Dendritic cell treated with granulocyte-macrophage colony-stimulating factor and Interleukin-4, amounts not matched to agents 40 ng/mL and 50 ng/mL, for 4 days (primary cell): ENCODE results near the gene PAN2.
A peak's percentile ranks its signal among the peaks of the same experiment; 100 is the strongest.
"Not testable (repeated sequence)": the region's sequence is repeated elsewhere in the genome, so short reads cannot be mapped to it uniquely, and the experiment has no call there.

Experiments
- H3K27ac Mint-ChIP-seq: one replicate; pipeline ENCODE4 v1.8.0; 2022; ENCODE audit warnings: mild to moderate bottlenecking, mixed read lengths
- H3K27me3 Mint-ChIP-seq: one replicate; pipeline ENCODE4 v1.8.0; 2022; ENCODE audit warnings: mild to moderate bottlenecking, mixed read lengths
- H3K36me3 Mint-ChIP-seq: one replicate; pipeline ENCODE4 v1.8.0; 2022; ENCODE audit warnings: low read depth, mixed read lengths
- H3K4me1 Mint-ChIP-seq: one replicate; pipeline ENCODE4 v1.8.0; 2022; ENCODE audit warnings: low read depth, mixed read lengths
- H3K4me3 Mint-ChIP-seq: one replicate; pipeline ENCODE4 v1.8.0; 2022; ENCODE audit warnings: mild to moderate bottlenecking, moderate library complexity, mixed read lengths
- H3K9me3 Mint-ChIP-seq: one replicate; pipeline ENCODE4 v1.8.0; 2022; ENCODE audit warnings: mixed read lengths
- intact Hi-C: fragments of 100-400 bp; cut with micrococcal nuclease; formaldehyde crosslinking; loops from one replicate; pipeline ENCODE4 v1.15.0; 2022

Gene PAN2

GRCh38 chr12:56335527-56335926 lies 1.7 kb upstream of the PAN2 start:
- H3K4me3 Mint-ChIP-seq, H3K27me3 Mint-ChIP-seq, H3K9me3 Mint-ChIP-seq, intact Hi-C loops: not testable (repeated sequence)
- peaks cover 72% of the 10 kb centered on the region for H3K4me1 Mint-ChIP-seq
- H3K27ac Mint-ChIP-seq = peak overlapping the region; percentile 100
- H3K36me3 Mint-ChIP-seq = peaks cover 21% of the 10 kb centered on the region

- peak overlapping the region; percentile 100 for H3K27ac Mint-ChIP-seq
- H3K4me3 Mint-ChIP-seq = peak overlapping the region; percentile 88
- H3K27me3 Mint-ChIP-seq = no peaks in the 10 kb centered on the region
- peaks cover 66% of the 10 kb centered on the region for H3K4me1 Mint-ChIP-seq
- peaks cover 21% of the 10 kb centered on the region for H3K36me3 Mint-ChIP-seq
- no peaks in the 10 kb centered on the region for H3K9me3 Mint-ChIP-seq
- intact Hi-C loops = no loop called here
These were observed 642 bp upstream of the PAN2 start for GRCh38 chr12:56334490-56334793.

GRCh38 chr12:56333197-56333678 lies 562 bp downstream of the PAN2 start:
- Mint-ChIP-seq H3K4me3 (peak overlapping the region; percentile 88), H3K27ac (peak overlapping the region; percentile 100), H3K36me3 (peaks cover 23% of the 10 kb centered on the region), H3K9me3 (no peaks in the 10 kb centered on the region), H3K4me1 (peaks cover 54% of the 10 kb centered on the region), H3K27me3 (no peaks in the 10 kb centered on the region)
- intact Hi-C loops = loop anchor here (1.0 kb wide), 1 partner anchor 17 kb away; no protein-coding TSS in a partner anchor

DNA sequence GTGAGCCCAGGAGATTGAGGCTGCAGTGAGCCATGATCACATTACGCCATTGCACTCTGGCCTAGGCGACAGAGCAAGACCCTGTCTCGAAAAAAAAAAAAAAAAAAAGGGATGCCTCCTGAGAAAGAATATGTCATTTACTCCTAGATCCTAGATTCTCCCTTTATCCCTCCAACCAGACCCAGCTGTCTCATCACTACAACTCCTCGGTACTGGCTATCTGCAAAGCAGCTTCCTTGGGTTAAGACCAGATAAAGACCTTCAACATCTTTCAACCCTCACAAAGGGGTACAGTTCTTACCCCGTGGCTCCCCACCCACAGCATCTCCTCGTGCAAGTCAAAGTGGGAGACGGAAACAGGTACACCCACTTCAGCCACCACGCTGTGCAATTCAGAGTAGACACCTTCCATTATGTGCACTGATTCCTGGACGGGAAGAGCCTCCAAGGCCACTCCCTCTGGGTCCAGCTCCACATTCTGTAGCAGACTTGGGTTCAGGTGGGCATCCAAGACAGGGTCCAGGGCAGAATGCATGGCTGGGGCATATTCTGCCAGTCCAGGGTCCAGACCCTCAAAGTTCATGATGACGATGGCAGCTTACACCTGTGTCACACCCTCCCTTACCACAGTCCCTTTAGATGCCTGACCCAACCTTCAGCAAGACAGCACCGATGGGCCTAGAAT lies 1.1 kb downstream of the PAN2 start:
- peak overlapping the region; percentile 100 for H3K27ac Mint-ChIP-seq
- peaks cover 28% of the 10 kb centered on the region for H3K36me3 Mint-ChIP-seq
- H3K27me3 Mint-ChIP-seq = no peaks in the 10 kb centered on the region
- peaks cover 48% of the 10 kb centered on the region for H3K4me1 Mint-ChIP-seq
- no peaks in the 10 kb centered on the region for H3K9me3 Mint-ChIP-seq
- intact Hi-C loops = loop anchor here (1.0 kb wide), 1 partner anchor 16 kb away; no protein-coding TSS in a partner anchor
- H3K4me3 Mint-ChIP-seq = peak overlapping the region; percentile 88

- Mint-ChIP-seq H3K36me3 (peaks cover 45% of the 10 kb centered on the region), H3K9me3 (no peaks in the 10 kb centered on the region), H3K27me3 (no peaks in the 10 kb centered on the region), H3K27ac (no peak overlapping the region), H3K4me1 (peaks cover 33% of the 10 kb centered on the region), H3K4me3 (no peak overlapping the region)
- intact Hi-C loops = no loop called here
These were observed 2.8 kb downstream of the PAN2 start for GRCh38 chr12:56330936-56331490.

- H3K27ac Mint-ChIP-seq = no peak overlapping the region
- H3K36me3 Mint-ChIP-seq = peaks cover 69% of the 10 kb centered on the region
- no peak overlapping the region for H3K4me3 Mint-ChIP-seq
- H3K27me3 Mint-ChIP-seq = no peaks in the 10 kb centered on the region
- intact Hi-C loops = no loop called here
- peaks cover 14% of the 10 kb centered on the region for H3K4me1 Mint-ChIP-seq
- H3K9me3 Mint-ChIP-seq = no peaks in the 10 kb centered on the region
These were observed 7.3 kb downstream of the PAN2 start for GRCh38 chr12:56326533-56326932.

DNA sequence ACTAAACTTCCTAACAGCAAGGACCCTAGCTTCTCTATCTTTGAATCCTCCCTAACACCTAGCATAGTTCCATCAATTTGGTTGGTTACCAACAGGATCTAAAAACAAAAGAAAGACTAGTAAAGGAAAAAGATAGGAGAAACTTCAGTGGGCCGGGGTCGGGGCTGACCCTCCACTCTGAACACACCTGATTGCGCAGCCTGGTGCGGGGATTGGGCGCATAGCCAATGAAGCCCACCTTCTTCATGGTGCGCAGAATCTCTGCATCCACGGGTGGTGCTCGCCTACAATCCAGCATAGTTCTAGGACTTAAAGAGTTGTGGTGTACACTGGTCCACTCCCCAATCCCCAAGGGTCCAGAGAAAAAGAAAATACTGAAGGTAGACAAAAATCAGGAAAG lies 7.7 kb downstream of the PAN2 start:
- Mint-ChIP-seq H3K27me3 (no peaks in the 10 kb centered on the region), H3K27ac (no peak overlapping the region), H3K4me1 (peaks cover 10% of the 10 kb centered on the region), H3K36me3 (peaks cover 65% of the 10 kb centered on the region), H3K9me3 (no peaks in the 10 kb centered on the region), H3K4me3 (no peak overlapping the region)
- intact Hi-C loops = no loop called here

- peaks cover 80% of the 10 kb centered on the region for H3K36me3 Mint-ChIP-seq
- intact Hi-C loops = no loop called here
- no peaks in the 10 kb centered on the region for H3K27me3 Mint-ChIP-seq
- H3K9me3 Mint-ChIP-seq = no peaks in the 10 kb centered on the region
- no peak overlapping the region for H3K27ac Mint-ChIP-seq
- no peak overlapping the region for H3K4me3 Mint-ChIP-seq
- peaks cover 9% of the 10 kb centered on the region for H3K4me1 Mint-ChIP-seq
These were observed 9.6 kb downstream of the PAN2 start for GRCh38 chr12:56324206-56324605.

DNA sequence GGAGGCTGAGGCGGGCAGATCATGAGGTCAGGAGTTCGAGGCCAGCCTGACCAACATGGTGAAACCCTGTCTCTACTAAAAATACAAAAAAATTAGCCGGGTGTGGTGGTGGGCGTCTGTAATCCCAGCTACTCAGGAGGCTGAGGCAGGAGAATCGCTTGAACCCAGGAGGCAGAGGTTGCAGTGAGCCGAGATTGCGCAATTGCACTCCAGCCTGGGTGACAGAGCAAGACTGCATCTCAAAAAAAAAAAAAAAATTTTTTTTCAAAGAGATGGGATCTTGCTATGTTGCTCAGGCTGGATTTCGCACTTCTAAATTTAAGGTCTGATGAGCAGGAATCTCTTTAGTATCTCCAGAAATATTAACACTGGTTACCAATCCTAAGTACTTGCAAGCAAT lies 12.2 kb downstream of the PAN2 start:
- H3K27ac Mint-ChIP-seq, intact Hi-C loops, H3K9me3 Mint-ChIP-seq, H3K27me3 Mint-ChIP-seq, H3K4me3 Mint-ChIP-seq: not testable (repeated sequence)
- H3K4me1 Mint-ChIP-seq = peaks cover 11% of the 10 kb centered on the region
- peaks cover 68% of the 10 kb centered on the region for H3K36me3 Mint-ChIP-seq

DNA sequence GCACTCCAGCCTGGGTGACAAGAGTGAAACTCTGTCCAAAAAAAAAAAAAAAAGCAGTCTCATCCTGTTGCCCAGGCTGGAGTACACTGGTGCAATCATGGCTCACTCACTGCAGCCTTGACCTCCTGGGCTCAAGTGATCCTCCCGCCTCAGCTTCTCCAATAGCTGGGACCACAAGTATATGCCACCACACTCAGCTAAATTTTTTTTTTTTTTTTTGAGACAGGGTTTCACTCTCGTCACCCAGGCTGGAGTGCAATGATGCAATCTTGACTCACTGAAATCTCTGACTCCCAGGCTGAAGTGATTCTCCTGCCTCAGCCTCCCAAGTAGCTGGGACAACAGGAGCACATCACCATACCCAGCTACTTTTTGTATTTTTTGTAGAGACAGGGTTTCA lies 12.8 kb downstream of the PAN2 start:
- intact Hi-C loops = no loop called here

GRCh38 chr12:56317675-56318074 lies 16.1 kb downstream of the PAN2 start:
- intact Hi-C loops = no loop called here
- Mint-ChIP-seq H3K9me3 (no peaks in the 10 kb centered on the region), H3K36me3 (peaks cover 60% of the 10 kb centered on the region), H3K27me3 (no peaks in the 10 kb centered on the region), H3K4me3 (no peak overlapping the region), H3K4me1 (peaks cover 15% of the 10 kb centered on the region), H3K27ac (no peak overlapping the region)

More for the DNA sequence above, 12.8 kb downstream of the PAN2 start:
- H3K27ac Mint-ChIP-seq = no peak overlapping the region
- H3K4me1 Mint-ChIP-seq = peaks cover 14% of the 10 kb centered on the region
- no peak overlapping the region for H3K4me3 Mint-ChIP-seq
- H3K36me3 Mint-ChIP-seq = peaks cover 64% of the 10 kb centered on the region
- H3K27me3 Mint-ChIP-seq = no peaks in the 10 kb centered on the region
- H3K9me3 Mint-ChIP-seq = no peaks in the 10 kb centered on the region

- intact Hi-C loops = loop anchor here (1.0 kb wide), 5 partner anchors 16 to 148 kb away; partner anchors contain the start of genes CS, PAN2, STAT2 and TIMELESS
- H3K4me1 Mint-ChIP-seq = peaks cover 16% of the 10 kb centered on the region
- no peaks in the 10 kb centered on the region for H3K9me3 Mint-ChIP-seq
- peak within 1 kb of the TSS; percentile 100 for H3K27ac Mint-ChIP-seq
- peaks cover 68% of the 10 kb centered on the region for H3K36me3 Mint-ChIP-seq
- peak within 1 kb of the TSS; percentile 99 for H3K4me3 Mint-ChIP-seq
- H3K27me3 Mint-ChIP-seq = no peaks in the 10 kb centered on the region
These were observed 18.0 kb downstream of the PAN2 start, which contains the start of gene CNPY2 for GRCh38 chr12:56315622-56316473. TSS of gene CNPY2 (minus strand) at chr12:56315988. CDS start at chr12:56315217, 771 bp downstream.

GRCh38 chr12:56315249-56315621 lies 18.6 kb downstream of the PAN2 start:
- H3K9me3 Mint-ChIP-seq = no peaks in the 10 kb centered on the region
- intact Hi-C loops = no loop called here
- H3K27me3 Mint-ChIP-seq = no peaks in the 10 kb centered on the region
- peak overlapping the region; percentile 100 for H3K27ac Mint-ChIP-seq
- peaks cover 22% of the 10 kb centered on the region for H3K4me1 Mint-ChIP-seq
- peak overlapping the region; percentile 99 for H3K4me3 Mint-ChIP-seq
- peaks cover 67% of the 10 kb centered on the region for H3K36me3 Mint-ChIP-seq

DNA sequence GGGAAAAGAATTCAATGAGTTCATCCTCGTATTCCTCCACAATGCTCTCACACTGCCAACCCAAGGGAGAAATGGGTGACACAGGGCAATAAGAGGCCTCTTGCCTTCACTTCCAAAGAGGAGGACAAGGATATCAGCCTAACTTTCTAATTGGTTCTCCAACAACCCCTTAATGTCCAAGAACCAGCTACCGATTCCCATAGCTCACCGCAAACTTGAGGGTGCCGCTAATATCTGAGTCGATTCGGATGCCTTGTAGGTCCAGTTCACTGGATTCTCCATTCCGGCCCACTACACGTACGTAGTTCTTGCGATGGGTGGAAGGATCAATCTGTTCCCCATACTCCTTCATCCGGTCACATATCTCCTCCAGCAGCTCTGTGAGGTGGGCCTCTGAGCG lies 22.8 kb downstream of the PAN2 start:
- Mint-ChIP-seq H3K4me1 (peaks cover 24% of the 10 kb centered on the region), H3K27me3 (no peaks in the 10 kb centered on the region), H3K36me3 (peaks cover 59% of the 10 kb centered on the region), H3K4me3 (no peak overlapping the region), H3K27ac (no peak overlapping the region), H3K9me3 (no peaks in the 10 kb centered on the region)
- intact Hi-C loops = no loop called here
